Neural progenitor cell (in vitro differentiated cells): ENCODE results near the gene RNU1-1.
"Not testable (repeated sequence)": the region's sequence is repeated elsewhere in the genome, so short reads cannot be mapped to it uniquely, and the experiment has no call there.

Source experiments
- CTCF ChIP-seq: fragments of 200-600 bp; sonication (generic); IDR thresholded peaks from 2 replicates; pipeline ENCODE4 v1.5.1; 2017; ENCODE audit warnings: antibody characterized with exemption, mild to moderate bottlenecking
- EZH2 ChIP-seq: fragments of 200-600 bp; sonication (generic); IDR thresholded peaks from 2 replicates; pipeline ENCODE4 v1.6.1; 2017; ENCODE audit warnings: antibody characterized with exemption, mild to moderate bottlenecking, moderate library complexity
- EZH2phosphoT487 ChIP-seq: fragments of 200-600 bp; sonication (generic); IDR thresholded peaks from 2 replicates; pipeline ENCODE4 v1.6.1; 2017; ENCODE audit warnings: antibody characterized with exemption

- TF ChIP-seq EZH2phosphoT487, CTCF, EZH2: not testable (repeated sequence)
Observed at GRCh38 chr1:16512624-16513411, 1.3 kb downstream of the RNU1-1 start.
